KOPT-K1 (cell line): ENCODE data around the gene FAM13B.
"Not testable (repeated sequence)": the region's sequence is repeated elsewhere in the genome, so short reads cannot be mapped to it uniquely, and the experiment has no call there.

Source experiments
- H3K27ac ChIP-seq: fragments of 200-600 bp; sonication (generic); 2 replicates; pipeline ENCODE4 v1.5.1; 2016; ENCODE audit warnings: antibody characterized with exemption, mild to moderate bottlenecking, low read depth, low read length; ENCODE audit not compliant: poor library complexity, severe bottlenecking
- H3K36me3 ChIP-seq: fragments of 200-600 bp; sonication (generic); 2 replicates; pipeline ENCODE4 v1.5.1; 2017; ENCODE audit warnings: antibody characterized with exemption, mild to moderate bottlenecking, low read length, moderate library complexity; ENCODE audit not compliant: insufficient read depth
- H3K9me3 ChIP-seq: fragments of 200-600 bp; sonication (generic); 2 replicates; pipeline ENCODE4 v1.5.1; 2017; ENCODE audit warnings: antibody characterized with exemption, low read length, mild to moderate bottlenecking; ENCODE audit not compliant: insufficient read depth, poor library complexity, severe bottlenecking

The FAM13B gene

GRCh38 chr5:138022912-138023311, 10.0 kb downstream of the FAM13B start:
- peaks cover 45% of the 10 kb centered on the region for H3K36me3 ChIP-seq
- H3K9me3 ChIP-seq, result peaks cover 6% of the 10 kb centered on the region
- no peak overlapping the region for H3K27ac ChIP-seq

- H3K9me3 ChIP-seq, result no peaks in the 10 kb centered on the region
- peaks cover 45% of the 10 kb centered on the region for H3K36me3 ChIP-seq
- no peak overlapping the region for H3K27ac ChIP-seq
These were observed 11.1 kb downstream of the FAM13B start for GRCh38 chr5:138021771-138022170.

GRCh38 chr5:138018849-138019248, 14.0 kb downstream of the FAM13B start:
- no peaks in the 10 kb centered on the region for H3K9me3 ChIP-seq
- H3K36me3 ChIP-seq, result peaks cover 74% of the 10 kb centered on the region

GRCh38 chr5:138015916-138016315, 17.0 kb downstream of the FAM13B start:
- no peaks in the 10 kb centered on the region for H3K9me3 ChIP-seq
- H3K36me3 ChIP-seq, result peaks cover 97% of the 10 kb centered on the region
- no peak overlapping the region for H3K27ac ChIP-seq

More at GRCh38 chr5:138018849-138019248, 14.0 kb downstream of the FAM13B start:
- no peak overlapping the region for H3K27ac ChIP-seq

DNA sequence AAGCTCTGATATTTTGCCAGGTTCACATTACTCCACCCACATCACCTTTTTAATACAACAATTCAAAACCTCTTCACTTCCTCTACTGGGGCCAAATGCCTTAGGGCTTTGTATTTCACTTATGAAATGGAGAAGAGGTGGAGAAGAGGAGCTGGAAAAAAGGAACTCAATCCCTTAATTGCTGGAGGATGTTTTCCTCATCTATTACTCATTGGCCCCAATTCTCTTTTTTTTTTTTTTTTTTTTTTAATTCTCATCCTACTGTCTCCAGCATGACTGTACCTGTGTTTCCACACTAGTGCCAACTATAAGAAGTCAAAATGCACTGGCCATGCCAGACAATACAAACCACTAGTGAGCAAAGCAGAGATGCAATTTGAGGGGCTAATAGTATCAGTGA, 20.9 kb downstream of the FAM13B start:
- Histone ChIP-seq H3K36me3 (peaks cover 97% of the 10 kb centered on the region), H3K9me3 (no peaks in the 10 kb centered on the region), H3K27ac (no peak overlapping the region)

- Histone ChIP-seq H3K9me3 (no peaks in the 10 kb centered on the region), H3K36me3 (peaks cover 81% of the 10 kb centered on the region), H3K27ac (no peak overlapping the region)
These were observed 32.7 kb downstream of the FAM13B start for GRCh38 chr5:138000102-138000723.

- Histone ChIP-seq H3K27ac (no peak overlapping the region), H3K9me3 (no peaks in the 10 kb centered on the region)
These were observed 35.1 kb downstream of the FAM13B start for GRCh38 chr5:137997726-137998213.

GRCh38 chr5:137995749-137996128, 37.1 kb downstream of the FAM13B start:
- Histone ChIP-seq H3K36me3 (peaks cover 62% of the 10 kb centered on the region), H3K27ac (no peak overlapping the region), H3K9me3 (no peaks in the 10 kb centered on the region)

More at GRCh38 chr5:137997726-137998213, 35.1 kb downstream of the FAM13B start:
- H3K36me3 ChIP-seq, result peaks cover 70% of the 10 kb centered on the region

GRCh38 chr5:137995077-137995748, 37.7 kb downstream of the FAM13B start:
- Histone ChIP-seq H3K9me3 (no peaks in the 10 kb centered on the region), H3K36me3 (peaks cover 58% of the 10 kb centered on the region), H3K27ac (no peak overlapping the region)

- no peaks in the 10 kb centered on the region for H3K9me3 ChIP-seq
- H3K36me3 ChIP-seq, result peaks cover 54% of the 10 kb centered on the region
- H3K27ac ChIP-seq, result no peak overlapping the region
These were observed 38.3 kb downstream of the FAM13B start for GRCh38 chr5:137994556-137994955.

DNA sequence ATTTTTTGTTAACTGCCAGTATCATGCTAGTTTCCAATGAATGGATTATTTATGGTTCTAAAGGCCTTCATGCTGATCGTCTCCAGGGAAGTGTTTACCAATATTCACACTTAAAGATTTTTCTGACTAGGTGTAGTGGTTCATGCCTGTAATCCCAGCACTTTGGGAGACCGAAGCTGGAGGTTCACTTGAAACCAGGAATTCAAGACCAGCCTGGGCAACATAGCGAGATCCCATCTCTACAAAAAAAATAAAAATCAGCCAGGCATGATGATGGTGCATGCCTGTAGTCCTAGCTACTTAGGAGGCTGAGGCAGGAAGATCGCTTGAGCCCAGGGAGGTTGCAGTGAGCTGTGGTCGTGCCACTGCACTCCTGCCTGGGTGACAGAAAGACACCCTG, 43.5 kb downstream of the FAM13B start:
- Histone ChIP-seq H3K9me3 (no peaks in the 10 kb centered on the region), H3K36me3 (peaks cover 77% of the 10 kb centered on the region), H3K27ac (no peak overlapping the region)

GRCh38 chr5:137975208-137975607, 57.7 kb downstream of the FAM13B start:
- peaks cover 57% of the 10 kb centered on the region for H3K36me3 ChIP-seq
- no peak overlapping the region for H3K27ac ChIP-seq
- peaks cover 9% of the 10 kb centered on the region for H3K9me3 ChIP-seq

DNA sequence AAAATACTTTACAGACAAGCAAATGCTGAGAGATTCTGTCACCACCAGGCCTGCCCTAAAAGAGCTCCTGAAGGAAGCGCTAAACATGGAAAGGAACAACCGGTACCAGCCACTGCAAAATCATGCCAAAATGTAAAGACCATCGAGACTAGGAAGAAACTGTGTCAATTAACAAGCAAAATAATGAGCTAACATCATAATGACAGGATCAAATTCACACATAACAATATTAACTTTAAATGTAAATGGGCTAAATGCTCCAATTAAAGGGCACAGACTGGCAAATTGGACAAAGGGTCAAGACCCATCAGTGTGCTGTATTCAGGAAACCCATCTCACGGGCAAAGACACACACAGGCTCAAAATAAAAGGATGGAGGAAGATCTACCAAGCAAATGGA, 62.5 kb downstream of the FAM13B start:
- H3K9me3 ChIP-seq, H3K27ac ChIP-seq: not testable (repeated sequence)
- peaks cover 38% of the 10 kb centered on the region for H3K36me3 ChIP-seq

- no peak overlapping the region for H3K27ac ChIP-seq
- H3K36me3 ChIP-seq, result peaks cover 99% of the 10 kb centered on the region
- no peaks in the 10 kb centered on the region for H3K9me3 ChIP-seq
These were observed 72.1 kb downstream of the FAM13B start for GRCh38 chr5:137960819-137961218.

DNA sequence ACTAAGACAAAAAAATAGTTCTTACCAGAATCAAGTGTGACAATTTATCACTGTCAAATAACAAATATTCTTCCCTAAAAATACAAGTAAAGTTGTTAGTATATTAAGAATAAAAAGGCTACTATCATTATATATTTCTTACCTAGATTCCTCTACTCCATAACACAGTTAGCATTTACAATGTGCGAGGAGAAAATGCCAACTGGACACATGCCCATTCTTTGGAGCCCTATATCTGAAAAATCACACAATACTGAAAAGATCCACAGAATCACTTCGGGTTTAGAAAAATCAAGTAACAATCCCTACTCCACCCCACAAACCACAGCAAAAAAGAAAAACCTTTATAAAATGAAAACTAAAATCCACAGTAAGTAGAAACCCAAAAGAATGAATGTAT, 72.7 kb downstream of the FAM13B start:
- Histone ChIP-seq H3K36me3 (peaks cover 99% of the 10 kb centered on the region), H3K9me3 (no peaks in the 10 kb centered on the region), H3K27ac (no peak overlapping the region)

GRCh38 chr5:137959488-137959887, 73.4 kb downstream of the FAM13B start:
- H3K27ac ChIP-seq, result no peak overlapping the region
- peaks cover 100% of the 10 kb centered on the region for H3K36me3 ChIP-seq
- H3K9me3 ChIP-seq, result no peaks in the 10 kb centered on the region
